DND-41 (cell line): Measurements from ENCODE around the gene COA3.

Experiments used
- ATAC-seq: fragments of 200-7000 bp; cut with Tn5 transposase; 3 replicates; pipeline ENCODE4 v1.9.1; 2021; ENCODE audit warnings: low read depth; ENCODE audit not compliant: insufficient read depth
- DNase-seq: peaks from one replicate; pipeline ENCODE4 v3.0.0-alpha.2; 2020
- H2AFZ ChIP-seq: 2 replicates; pipeline ENCODE4 v1.6.0; 2012; ENCODE audit warnings: low read depth, low read length
- H3K27ac ChIP-seq: 2 replicates; pipeline ENCODE4 v1.5.1; 2012; ENCODE audit warnings: low read length, inconsistent platforms
- H3K27me3 ChIP-seq: fragments of 200-600 bp; sonication (generic); 2 replicates; pipeline ENCODE4 v1.6.0; 2012; ENCODE audit warnings: low read length, mild to moderate bottlenecking, inconsistent platforms; ENCODE audit not compliant: insufficient read depth, poor library complexity
- H3K36me3 ChIP-seq: 2 replicates; pipeline ENCODE4 v1.5.1; 2012; ENCODE audit warnings: low read length, inconsistent platforms; ENCODE audit not compliant: insufficient read depth
- H3K4me1 ChIP-seq: 2 replicates; pipeline ENCODE4 v1.5.1; 2012; ENCODE audit warnings: mild to moderate bottlenecking, low read length; ENCODE audit not compliant: insufficient read depth
- H3K4me2 ChIP-seq: 2 replicates; pipeline ENCODE4 v1.6.0; 2012; ENCODE audit warnings: mild to moderate bottlenecking, moderate library complexity, low read length, inconsistent platforms; ENCODE audit not compliant: insufficient read depth
- H3K4me3 ChIP-seq, 2 experiments: fragments of 200-600 bp in 1 of 2; shearing (Covaris generic) in 1 of 2; 2 replicates each; pipeline ENCODE4 v1.5.1; 2012 to 2016; ENCODE audit warnings: inconsistent platforms in 2 of 2, low read length in 2 of 2, mild to moderate bottlenecking in 2 of 2, low read depth in 1 of 2, moderate library complexity in 1 of 2
- H3K79me2 ChIP-seq: 2 replicates; pipeline ENCODE4 v1.6.0; 2012; ENCODE audit warnings: low read length, inconsistent platforms; ENCODE audit not compliant: insufficient read depth
- H3K9ac ChIP-seq: 2 replicates; pipeline ENCODE4 v1.6.0; 2012; ENCODE audit warnings: low read depth, mild to moderate bottlenecking, inconsistent platforms, low read length, moderate library complexity
- H3K9me3 ChIP-seq: 2 replicates; pipeline ENCODE4 v1.5.1; 2012; ENCODE audit warnings: low read length, moderate library complexity, mild to moderate bottlenecking, inconsistent platforms; ENCODE audit not compliant: insufficient read depth, severe bottlenecking
- H4K20me1 ChIP-seq: 2 replicates; pipeline ENCODE4 v1.6.0; 2012; ENCODE audit warnings: low read length; ENCODE audit not compliant: insufficient read depth
- CTCF ChIP-seq: IDR thresholded peaks from 2 replicates; pipeline ENCODE4 v1.5.1; 2012; ENCODE audit warnings: borderline replicate concordance, low read length, moderate library complexity, mild to moderate bottlenecking; ENCODE audit not compliant: poor library complexity, severe bottlenecking; ENCODE audit errors: extremely low read depth

Gene COA3

DNA sequence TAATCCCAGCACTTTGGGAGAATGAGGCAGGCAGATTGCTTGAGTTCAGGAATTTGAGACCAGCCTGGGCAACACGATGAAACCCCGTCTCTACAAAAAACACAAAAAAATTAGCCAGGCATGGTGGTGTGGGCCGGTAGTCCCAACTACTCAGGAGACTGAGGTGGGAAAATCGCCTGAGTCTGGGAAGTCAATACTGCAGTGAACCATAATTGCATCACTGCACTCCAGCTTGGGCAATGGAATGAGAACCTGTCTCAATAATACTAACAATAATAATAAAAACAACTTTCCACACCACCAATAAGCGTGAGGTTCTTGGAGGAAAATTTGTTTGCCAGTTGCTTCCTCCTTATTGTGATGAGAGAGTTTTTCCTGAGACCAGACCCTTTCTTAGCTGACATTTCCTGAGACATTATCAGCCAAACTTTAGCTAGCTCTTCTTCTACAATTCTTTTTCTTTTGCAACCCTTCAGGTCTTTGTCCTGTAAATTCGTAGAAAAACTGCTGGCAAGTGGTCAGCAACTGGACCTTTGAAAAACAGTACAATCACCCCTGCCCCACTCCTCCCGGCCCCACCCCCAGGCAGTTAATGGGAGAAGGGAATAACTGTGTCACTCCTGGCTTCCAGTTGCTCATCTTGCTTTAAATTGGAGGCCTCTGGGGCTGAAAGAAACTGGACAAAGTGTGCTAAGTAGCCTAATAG, 50.1 kb downstream of the COA3 start:
- Histone ChIP-seq H4K20me1 (0 out of 2 replicates have a peak, but pooled peaks cover 3% of the 10 kb centered on the region), H3K9ac (no peak overlapping the region), H3K27me3 (no peaks in the 10 kb centered on the region), H3K4me2 (no peak overlapping the region), H3K9me3 (no peaks in the 10 kb centered on the region), H2AFZ (no peak overlapping the region), H3K79me2 (peaks cover 15% of the 10 kb centered on the region), H3K4me3 (no peak overlapping the region), H3K4me1 (peaks cover 22% of the 10 kb centered on the region), H3K27ac (no peak overlapping the region), H3K36me3 (no peaks in the 10 kb centered on the region)
- ATAC-seq (no peak), DNase-seq (no peak)
- no peak for TF ChIP-seq CTCF
